Fibroblast of lung (primary cell): Measurements from ENCODE around the gene PCSK6.
"Not testable (repeated sequence)": the region's sequence is repeated elsewhere in the genome, so short reads cannot be mapped to it uniquely, and the experiment has no call there.

Experiments used
- EZH2 ChIP-seq: IDR thresholded peaks from 2 replicates; pipeline ENCODE4 v1.5.1; 2012; ENCODE audit warnings: low read length, control low read depth, mild to moderate bottlenecking; ENCODE audit errors: missing control alignments
- TF ChIP-seq, protein P1 (sequence below), 2 donors: IDR thresholded peaks in 1 of 2; conservative IDR thresholded peaks in 1 of 2; 1 replicate in 1 of 2; 2 replicates in 1 of 2; pipeline ENCODE4 v1.5.1; 2011 to 2012; ENCODE audit warnings: low read length in 2 of 2, control low read depth in 1 of 2, inconsistent platforms in 1 of 2, low read depth in 1 of 2, mild to moderate bottlenecking in 1 of 2

DNA sequence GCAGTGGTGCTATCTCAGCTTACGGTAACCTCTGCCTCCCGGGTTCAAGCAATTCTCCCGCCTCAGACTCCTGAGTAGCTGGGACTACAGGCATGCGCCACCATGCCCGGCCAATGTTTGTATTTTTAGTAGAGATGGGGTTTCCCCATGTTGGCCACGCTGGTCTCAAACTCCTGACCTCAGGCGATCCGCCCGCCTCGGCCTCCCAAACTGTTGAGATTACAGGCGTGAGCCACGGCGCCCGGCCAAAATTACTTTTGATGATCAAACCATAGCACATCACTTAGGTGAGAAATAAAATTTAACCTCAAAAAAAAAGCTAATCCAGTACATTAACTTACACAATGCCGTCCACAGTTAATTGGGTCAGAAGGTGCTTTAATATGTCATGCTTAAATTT, 114.5 kb downstream of the PCSK6 start:
- not testable (repeated sequence) for TF ChIP-seq EZH2
- TF ChIP-seq, protein P1, sequence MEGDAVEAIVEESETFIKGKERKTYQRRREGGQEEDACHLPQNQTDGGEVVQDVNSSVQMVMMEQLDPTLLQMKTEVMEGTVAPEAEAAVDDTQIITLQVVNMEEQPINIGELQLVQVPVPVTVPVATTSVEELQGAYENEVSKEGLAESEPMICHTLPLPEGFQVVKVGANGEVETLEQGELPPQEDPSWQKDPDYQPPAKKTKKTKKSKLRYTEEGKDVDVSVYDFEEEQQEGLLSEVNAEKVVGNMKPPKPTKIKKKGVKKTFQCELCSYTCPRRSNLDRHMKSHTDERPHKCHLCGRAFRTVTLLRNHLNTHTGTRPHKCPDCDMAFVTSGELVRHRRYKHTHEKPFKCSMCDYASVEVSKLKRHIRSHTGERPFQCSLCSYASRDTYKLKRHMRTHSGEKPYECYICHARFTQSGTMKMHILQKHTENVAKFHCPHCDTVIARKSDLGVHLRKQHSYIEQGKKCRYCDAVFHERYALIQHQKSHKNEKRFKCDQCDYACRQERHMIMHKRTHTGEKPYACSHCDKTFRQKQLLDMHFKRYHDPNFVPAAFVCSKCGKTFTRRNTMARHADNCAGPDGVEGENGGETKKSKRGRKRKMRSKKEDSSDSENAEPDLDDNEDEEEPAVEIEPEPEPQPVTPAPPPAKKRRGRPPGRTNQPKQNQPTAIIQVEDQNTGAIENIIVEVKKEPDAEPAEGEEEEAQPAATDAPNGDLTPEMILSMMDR (conservative IDR thresholded peaks at IDR 0.05 in 1 of 2, IDR thresholded peaks at IDR 0.05 in 1 of 2; ENCODE audit: low read depth in 1 of 2, low read length in 2 of 2): not testable (repeated sequence)
